Panc1 (cell line): ENCODE results near the gene USP30. TPM values are rescaled to one million over a fixed set of nuclear protein-coding genes. Genes with fewer than 3 reads are reported as not detected.

Experiments used
- ATAC-seq: fragments of 200-7000 bp; cut with Tn5 transposase; 2 replicates; pipeline ENCODE4 v1.9.1; 2020; ENCODE audit warnings: mild to moderate bottlenecking, moderate library complexity
- BruUV-seq: library from RNA; stranded (reverse); fragments of 400-500 nt; replicated peaks from 2 replicates; lab custom pipeline; 2021; lab: Mats Ljungman, UMichigan
- CTCF ChIA-PET: fragments of 300-600 bp; sonication (Branson Sonifier 250); formaldehyde crosslinking; loops from one replicate; lab custom pipeline; 2022; ENCODE audit warnings: antibody characterized with exemption; lab: Charles Lee
- POLR2A ChIA-PET: fragments of 300-600 bp; sonication (Branson Sonifier 250); formaldehyde crosslinking; loops from one replicate; lab custom pipeline; 2022; ENCODE audit warnings: antibody characterized with exemption; lab: Charles Lee
- DNase-seq: peaks from one replicate; pipeline ENCODE4 v3.0.0-alpha.2; 2010; ENCODE audit warnings: low read depth, low spot score
- H3K27ac ChIP-seq: 2 replicates; pipeline ENCODE4 v1.5.1; 2011; ENCODE audit warnings: mild to moderate bottlenecking, low read length, inconsistent platforms
- H3K27me3 ChIP-seq: fragments of 200-500 bp; sonication (Bioruptor generic); 2 replicates; pipeline ENCODE4 v1.6.0; 2014; ENCODE audit warnings: low read length, inconsistent platforms; ENCODE audit not compliant: control insufficient read depth, insufficient read depth
- H3K36me3 ChIP-seq: fragments of 200-500 bp; sonication (Bioruptor generic); 2 replicates; pipeline ENCODE4 v1.5.1; 2014; ENCODE audit warnings: inconsistent platforms, mild to moderate bottlenecking, low read length, moderate library complexity; ENCODE audit not compliant: control insufficient read depth, insufficient read depth
- H3K4me1 ChIP-seq: 2 replicates; pipeline ENCODE4 v1.5.1; 2011; ENCODE audit warnings: inconsistent platforms, mild to moderate bottlenecking, low read length, moderate library complexity; ENCODE audit not compliant: control insufficient read depth, insufficient read depth
- H3K4me3 ChIP-seq, 2 experiments: 2 replicates each; pipeline ENCODE4 v1.5.1; 2011 to 2012; ENCODE audit warnings: low read depth in 2 of 2, low read length in 2 of 2, mild to moderate bottlenecking in 2 of 2, inconsistent platforms in 1 of 2, moderate library complexity in 1 of 2
- H3K9me3 ChIP-seq: fragments of 200-500 bp; sonication (Bioruptor generic); 2 replicates; pipeline ENCODE4 v1.5.1; 2014; ENCODE audit warnings: low read depth, mild to moderate bottlenecking, inconsistent platforms, low read length, moderate library complexity; ENCODE audit not compliant: control insufficient read depth, insufficient read depth
- CTCF ChIP-seq: fragments of 450-650 bp; IDR thresholded peaks from 2 replicates; pipeline ENCODE4 v1.5.1; 2017; ENCODE audit warnings: mild to moderate bottlenecking
- POLR2AphosphoS5 ChIP-seq: IDR thresholded peaks from 2 replicates; pipeline ENCODE4 v1.6.1; 2012; ENCODE audit warnings: mild to moderate bottlenecking, low read depth, low read length, moderate library complexity
- REST ChIP-seq, 2 experiments: IDR thresholded peaks; 2 replicates each; pipeline ENCODE4 v1.6.1; 2011 to 2012; ENCODE audit warnings: low read depth in 2 of 2, control low read depth in 1 of 2, low read length in 1 of 2, mild to moderate bottlenecking in 1 of 2, moderate library complexity in 1 of 2; ENCODE audit not compliant: insufficient read depth in 1 of 2
- SIN3A ChIP-seq: IDR thresholded peaks from 2 replicates; pipeline ENCODE4 v1.6.1; 2012; ENCODE audit warnings: low read depth, mild to moderate bottlenecking, low read length, moderate library complexity, borderline replicate concordance; ENCODE audit not compliant: insufficient read depth
- TCF7L2 ChIP-seq: IDR thresholded peaks from 2 replicates; pipeline ENCODE4 v1.6.1; 2011; ENCODE audit warnings: mild to moderate bottlenecking, low read depth, low read length, inconsistent platforms
- in situ Hi-C: cut with HindIII; loops from 2 replicates; pipeline ENCODE4 v1.10.0; 2016; ENCODE audit warnings: low sequenced_read_pairs, low pct_unique_long_range_greater_than_20kb
- intact Hi-C: fragments of 100-400 bp; cut with micrococcal nuclease; formaldehyde crosslinking; loops from one replicate; pipeline ENCODE4 v1.10.0; 2022; ENCODE audit not compliant: unreplicated experiment
- total RNA-seq: library from RNA; stranded (reverse); gene quantifications from one replicate; pipeline ENCODE4 v1.2.1, GENCODE V29; 2021; ENCODE audit not compliant: unreplicated experiment

Gene USP30
- total RNA-seq, 1 experiment from 2014 or later, result 5.7 TPM

GRCh38 chr12:109054520-109054919, 2.1 kb downstream of the USP30 start:
- ATAC-seq (no peak), DNase-seq (no peak)
- ChIA-PET POLR2A (no interaction called here), CTCF (no interaction called here)
- Histone ChIP-seq H3K9me3 (no peaks in the 10 kb centered on the region), H3K36me3 (no peaks in the 10 kb centered on the region), H3K4me3 (no peak overlapping the region), H3K4me1 (peaks cover 8% of the 10 kb centered on the region; the same call in 1 of the 2 replicates), H3K27me3 (no peaks in the 10 kb centered on the region), H3K27ac (no peak overlapping the region)
- in situ Hi-C loops (no loop called here), intact Hi-C loops (no loop called here)
- TF ChIP-seq TCF7L2 (no peak), POLR2AphosphoS5 (no peak), CTCF (no peak), SIN3A (no peak)
- TSS peak; percentile 77 for BruUV-seq

DNA sequence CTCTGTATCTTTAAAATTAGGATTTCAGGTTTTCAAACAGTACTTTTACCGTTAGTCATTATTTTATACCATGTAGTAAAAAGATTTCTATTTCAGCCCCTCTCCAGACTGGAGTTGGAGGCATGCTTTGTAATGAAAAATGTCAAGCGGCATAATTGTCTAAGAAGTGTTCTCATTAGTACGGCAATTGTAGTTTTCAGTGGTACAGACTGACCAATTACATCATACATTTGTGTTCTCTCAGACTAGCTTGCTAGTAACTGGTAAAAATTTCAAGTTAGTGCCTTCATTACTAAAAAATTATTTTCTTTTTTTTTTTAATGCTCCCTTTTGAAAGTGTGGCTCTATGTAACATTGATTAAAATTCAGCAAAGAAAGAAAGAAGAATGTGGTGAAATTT, 4.5 kb downstream of the USP30 start:
- ChIA-PET CTCF (no interaction called here), POLR2A (no interaction called here)
- no peak overlapping the region for H3K4me3 ChIP-seq
- no peak for ATAC-seq
- no peaks in the 10 kb centered on the region for H3K9me3 ChIP-seq
- DNase-seq, result no peak
- TF ChIP-seq TCF7L2, result no peak
- no peak for TF ChIP-seq REST (IDR thresholded peaks at IDR 0.05; ENCODE audit: insufficient read depth in 1 of 2, low read depth in 2 of 2, low read length in 1 of 2)
- TF ChIP-seq SIN3A, result no peak
- TF ChIP-seq CTCF, result no peak
- TF ChIP-seq POLR2AphosphoS5, result no peak
- no peaks in the 10 kb centered on the region for H3K27me3 ChIP-seq
- in situ Hi-C loops (no loop called here), intact Hi-C loops (no loop called here)
- no peak overlapping the region for H3K27ac ChIP-seq
- H3K4me1 ChIP-seq, result peaks cover 8% of the 10 kb centered on the region; the same call in 1 of the 2 replicates
- BruUV-seq, result no TSS peak
- no peaks in the 10 kb centered on the region for H3K36me3 ChIP-seq
